WTC11 (cell line): ENCODE measurements around the gene GALM. TPM values are rescaled to one million over a fixed set of nuclear protein-coding genes. Genes with fewer than 3 reads are reported as not detected.

Experiments
- ATAC-seq: fragments of 200-7000 bp; cut with Tn5 transposase; 2 replicates; pipeline ENCODE4 v1.10.0; 2021; ENCODE audit warnings: mild to moderate bottlenecking, moderate library complexity
- CTCF ChIA-PET: fragments of 300-600 bp; sonication (Branson Sonifier 250); formaldehyde crosslinking; loops from one replicate; lab custom pipeline; 2021; ENCODE audit warnings: antibody characterized with exemption; lab: Charles Lee
- POLR2A ChIA-PET: fragments of 350-600 bp; sonication (Branson Sonifier 250); formaldehyde crosslinking; loops from one replicate; lab custom pipeline; 2021; ENCODE audit warnings: antibody characterized with exemption; lab: Charles Lee
- DNase-seq: peaks from one replicate; pipeline ENCODE4 v3.0.0; 2021; ENCODE audit warnings: low spot score
- H3K27ac Mint-ChIP-seq: 2 replicates; pipeline ENCODE4 v1.8.0; 2021; ENCODE audit warnings: mixed read lengths
- H3K27me3 Mint-ChIP-seq: 2 replicates; pipeline ENCODE4 v1.8.0; 2021; ENCODE audit warnings: low read depth, mild to moderate bottlenecking, moderate library complexity, mixed read lengths
- H3K36me3 Mint-ChIP-seq: 2 replicates; pipeline ENCODE4 v1.8.0; 2021; ENCODE audit warnings: mixed read lengths
- H3K4me1 Mint-ChIP-seq: 2 replicates; pipeline ENCODE4 v1.8.0; 2022; ENCODE audit warnings: mixed read lengths
- H3K4me3 Mint-ChIP-seq: 2 replicates; pipeline ENCODE4 v1.8.0; 2021; ENCODE audit warnings: mild to moderate bottlenecking, moderate library complexity, mixed read lengths
- H3K9me3 Mint-ChIP-seq: 2 replicates; pipeline ENCODE4 v1.8.0; 2021; ENCODE audit warnings: mixed read lengths
- ARID4B ChIP-seq: sonication (generic); formaldehyde crosslinking; IDR thresholded peaks from 2 replicates; pipeline ENCODE4 v1.8.0; 2023; ENCODE audit warnings: missing genetic modification reagents, mild to moderate bottlenecking, borderline replicate concordance
- ATF3 ChIP-seq: sonication (generic); formaldehyde crosslinking; conservative IDR thresholded peaks from 2 replicates; pipeline ENCODE4 v1.8.1; 2022; ENCODE audit warnings: mild to moderate bottlenecking, missing genetic modification reagents
- CBFB ChIP-seq: sonication (generic); formaldehyde crosslinking; IDR thresholded peaks from 2 replicates; pipeline ENCODE4 v1.8.1; 2022; ENCODE audit warnings: mild to moderate bottlenecking, low read depth, missing genetic modification reagents
- CREB1 ChIP-seq: sonication (generic); formaldehyde crosslinking; IDR thresholded peaks from 2 replicates; pipeline ENCODE4 v1.8.0; 2023; ENCODE audit warnings: mild to moderate bottlenecking, missing genetic modification reagents
- E2F5 ChIP-seq: sonication (generic); formaldehyde crosslinking; IDR thresholded peaks from 2 replicates; pipeline ENCODE4 v1.8.1; 2022; ENCODE audit warnings: mild to moderate bottlenecking, moderate library complexity, missing genetic modification reagents
- ETV6 ChIP-seq: sonication (generic); formaldehyde crosslinking; IDR thresholded peaks from 2 replicates; pipeline ENCODE4 v1.8.1; 2022; ENCODE audit warnings: mild to moderate bottlenecking, missing genetic modification reagents
- GRHL2 ChIP-seq: fragments of 250-450 bp; sonication (Bioruptor Pico); IDR thresholded peaks from 2 replicates; pipeline ENCODE4 v1.8.0; 2022; ENCODE audit warnings: mild to moderate bottlenecking, moderate library complexity; ENCODE audit not compliant: insufficient replicate concordance, severe bottlenecking
- HMGXB4 ChIP-seq: sonication (generic); formaldehyde crosslinking; IDR thresholded peaks from 2 replicates; pipeline ENCODE4 v1.8.1; 2023; ENCODE audit warnings: mild to moderate bottlenecking, moderate library complexity, missing genetic modification reagents
- MLX ChIP-seq: sonication (generic); formaldehyde crosslinking; IDR thresholded peaks from 2 replicates; pipeline ENCODE4 v1.8.1; 2023; ENCODE audit warnings: mild to moderate bottlenecking, missing genetic modification reagents, moderate library complexity
- NR1H2 ChIP-seq: sonication (generic); formaldehyde crosslinking; IDR thresholded peaks from 2 replicates; pipeline ENCODE4 v1.9.0; 2021; ENCODE audit warnings: mild to moderate bottlenecking, moderate library complexity, missing genetic modification reagents
- PRDM15 ChIP-seq: sonication (generic); formaldehyde crosslinking; IDR thresholded peaks from 2 replicates; pipeline ENCODE4 v1.8.0; 2022; ENCODE audit warnings: missing genetic modification reagents
- PRRX2 ChIP-seq: fragments of 250-450 bp; sonication (Bioruptor Pico); IDR thresholded peaks from 2 replicates; pipeline ENCODE4 v1.8.0; 2021; ENCODE audit warnings: mild to moderate bottlenecking
- RELA ChIP-seq: sonication (generic); formaldehyde crosslinking; IDR thresholded peaks from 2 replicates; pipeline ENCODE4 v1.8.1; 2022; ENCODE audit warnings: missing genetic modification reagents, mild to moderate bottlenecking, borderline replicate concordance
- RORB ChIP-seq: fragments of 250-450 bp; sonication (Bioruptor Pico); IDR thresholded peaks from 2 replicates; pipeline ENCODE4 v1.9.0; 2021; ENCODE audit warnings: mild to moderate bottlenecking
- TCF7 ChIP-seq: sonication (generic); formaldehyde crosslinking; IDR thresholded peaks from 2 replicates; pipeline ENCODE4 v1.8.0; 2022; ENCODE audit warnings: mild to moderate bottlenecking, low read depth, missing genetic modification reagents, moderate library complexity
- TEAD1 ChIP-seq: sonication (generic); formaldehyde crosslinking; IDR thresholded peaks from 2 replicates; pipeline ENCODE4 v1.8.0; 2022; ENCODE audit warnings: mild to moderate bottlenecking, missing genetic modification reagents
- ZNF138 ChIP-seq: sonication (generic); formaldehyde crosslinking; conservative IDR thresholded peaks from 2 replicates; pipeline ENCODE4 v1.8.1; 2022; ENCODE audit warnings: mild to moderate bottlenecking, moderate library complexity, missing genetic modification reagents
- ZNF281 ChIP-seq: sonication (generic); formaldehyde crosslinking; IDR thresholded peaks from 2 replicates; pipeline ENCODE4 v1.8.0; 2023; ENCODE audit warnings: mild to moderate bottlenecking, missing genetic modification reagents
- ZNF512 ChIP-seq: sonication (generic); formaldehyde crosslinking; IDR thresholded peaks from 2 replicates; pipeline ENCODE4 v1.8.1; 2022; ENCODE audit warnings: missing genetic modification reagents, borderline replicate concordance
- ZSCAN18 ChIP-seq: fragments of 250-450 bp; sonication (Bioruptor Pico); IDR thresholded peaks from 2 replicates; pipeline ENCODE4 v2.1.2; 2022; ENCODE audit warnings: mild to moderate bottlenecking, moderate library complexity
- total RNA-seq: library from RNA; stranded (reverse); gene quantifications from 3 replicates; pipeline ENCODE4 v1.2.3, GENCODE V29; 2021

The GALM gene
- total RNA-seq, 1 experiment from 2014 or later = 11.2 TPM

GRCh38 chr2:38676681-38677080 lies 10.8 kb downstream of the GALM start:
- DNase-seq (no peak), ATAC-seq (no peak)
- CTCF ChIA-PET = no interaction called here
- no peak for TF ChIP-seq GRHL2
- no peak for TF ChIP-seq PRRX2
- TF ChIP-seq NR1H2 (CRISPR knock-in tag) = no peak
- TF ChIP-seq ETV6 (CRISPR knock-in tag) = no peak
- TF ChIP-seq RELA (CRISPR knock-in tag) = no peak
- no peak for TF ChIP-seq ZNF281
- TF ChIP-seq MLX = no peak
- TF ChIP-seq PRDM15 (CRISPR knock-in tag) = no peak
- no peak for TF ChIP-seq CREB1
- no peak for TF ChIP-seq E2F5
- TF ChIP-seq HMGXB4 (CRISPR knock-in tag) = no peak
- TF ChIP-seq CBFB (CRISPR knock-in tag) = no peak
- TF ChIP-seq ZSCAN18 (CRISPR knock-in tag) = no peak
- TF ChIP-seq RORB (CRISPR knock-in tag) = no peak
- TF ChIP-seq ZNF138 = no peak
- TF ChIP-seq TCF7 (CRISPR knock-in tag) = no peak
- TF ChIP-seq ARID4B (CRISPR knock-in tag) = no peak
- no peak for TF ChIP-seq ZNF512 (CRISPR knock-in tag)
- TF ChIP-seq TEAD1 (CRISPR knock-in tag) = no peak
- TF ChIP-seq ATF3 = no peak
- Mint-ChIP-seq H3K27me3 (no peaks in the 10 kb centered on the region), H3K36me3 (peaks cover 36% of the 10 kb centered on the region), H3K4me3 (no peak overlapping the region), H3K9me3 (no peaks in the 10 kb centered on the region), H3K4me1 (peaks cover 3% of the 10 kb centered on the region; the same call in 1 of the 2 replicates), H3K27ac (no peak overlapping the region)
- POLR2A ChIA-PET = no interaction called here
